Omental fat pad (tissue), 4 donors: ENCODE data around the gene USP25. TPM values are rescaled to one million over a fixed set of nuclear protein-coding genes. Genes with fewer than 3 reads are reported as not detected.

Source experiments
- ATAC-seq: fragments of 150-250 bp; one replicate; pipeline ENCODE4 v1.9.1; 2016; ENCODE audit warnings: mild to moderate bottlenecking, moderate library complexity; ENCODE audit not compliant: low FRiP score
- DNase-seq: peaks from one replicate; pipeline ENCODE4 v3.0.0-alpha.2; 2019; ENCODE audit warnings: low spot score
- total RNA-seq, 4 donors: library from RNA; depleted of rRNA; stranded (reverse); fragments of >200 nt; gene quantifications; one replicate each; pipeline ENCODE4 v1.1.0, GENCODE V29; 2016
- TF ChIP-seq, protein P1 (sequence below), 3 donors: fragments of 450-650 bp; IDR thresholded peaks; one replicate each; pipeline ENCODE4 v1.5.1; 2016 to 2017; ENCODE audit warnings: antibody characterized with exemption in 3 of 3, mild to moderate bottlenecking in 3 of 3, moderate library complexity in 2 of 3

USP25 gene
- total RNA-seq, 4 donors from 2014 or later = 46.5 to 63.8 (median 59.0) TPM

DNA sequence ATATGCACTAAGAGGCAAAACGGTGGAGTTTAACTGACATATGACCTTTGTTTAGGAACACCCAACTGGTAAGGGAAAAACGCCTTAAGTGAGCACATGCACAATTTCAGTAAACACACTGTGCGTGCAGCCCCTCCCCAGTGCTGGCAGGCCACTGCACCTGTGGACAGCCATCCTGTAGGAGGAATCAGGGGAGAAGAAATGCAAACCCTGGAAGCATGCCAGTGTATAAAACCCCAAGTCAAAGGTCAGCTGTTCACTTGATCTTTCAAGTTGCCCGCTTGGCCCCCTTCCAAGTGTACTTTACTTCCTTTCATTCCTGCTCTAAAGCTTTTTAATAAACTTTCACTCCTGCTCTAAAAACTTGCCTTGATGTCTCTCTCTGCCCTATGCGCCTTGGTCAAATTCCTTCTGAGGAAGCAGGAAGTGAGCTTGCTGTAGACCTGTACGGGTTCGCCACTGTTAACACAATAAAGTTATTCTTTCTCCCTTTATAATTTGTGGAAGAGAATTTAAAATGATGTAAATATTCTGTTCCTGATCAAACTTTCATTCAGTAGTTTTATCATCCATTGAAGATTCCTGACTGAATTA lies 31.8 kb downstream of the USP25 start:
- TF ChIP-seq, protein P1, sequence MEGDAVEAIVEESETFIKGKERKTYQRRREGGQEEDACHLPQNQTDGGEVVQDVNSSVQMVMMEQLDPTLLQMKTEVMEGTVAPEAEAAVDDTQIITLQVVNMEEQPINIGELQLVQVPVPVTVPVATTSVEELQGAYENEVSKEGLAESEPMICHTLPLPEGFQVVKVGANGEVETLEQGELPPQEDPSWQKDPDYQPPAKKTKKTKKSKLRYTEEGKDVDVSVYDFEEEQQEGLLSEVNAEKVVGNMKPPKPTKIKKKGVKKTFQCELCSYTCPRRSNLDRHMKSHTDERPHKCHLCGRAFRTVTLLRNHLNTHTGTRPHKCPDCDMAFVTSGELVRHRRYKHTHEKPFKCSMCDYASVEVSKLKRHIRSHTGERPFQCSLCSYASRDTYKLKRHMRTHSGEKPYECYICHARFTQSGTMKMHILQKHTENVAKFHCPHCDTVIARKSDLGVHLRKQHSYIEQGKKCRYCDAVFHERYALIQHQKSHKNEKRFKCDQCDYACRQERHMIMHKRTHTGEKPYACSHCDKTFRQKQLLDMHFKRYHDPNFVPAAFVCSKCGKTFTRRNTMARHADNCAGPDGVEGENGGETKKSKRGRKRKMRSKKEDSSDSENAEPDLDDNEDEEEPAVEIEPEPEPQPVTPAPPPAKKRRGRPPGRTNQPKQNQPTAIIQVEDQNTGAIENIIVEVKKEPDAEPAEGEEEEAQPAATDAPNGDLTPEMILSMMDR (IDR thresholded peaks at IDR 0.05) = no peak
- ATAC-seq (no peak), DNase-seq (no peak)

DNA sequence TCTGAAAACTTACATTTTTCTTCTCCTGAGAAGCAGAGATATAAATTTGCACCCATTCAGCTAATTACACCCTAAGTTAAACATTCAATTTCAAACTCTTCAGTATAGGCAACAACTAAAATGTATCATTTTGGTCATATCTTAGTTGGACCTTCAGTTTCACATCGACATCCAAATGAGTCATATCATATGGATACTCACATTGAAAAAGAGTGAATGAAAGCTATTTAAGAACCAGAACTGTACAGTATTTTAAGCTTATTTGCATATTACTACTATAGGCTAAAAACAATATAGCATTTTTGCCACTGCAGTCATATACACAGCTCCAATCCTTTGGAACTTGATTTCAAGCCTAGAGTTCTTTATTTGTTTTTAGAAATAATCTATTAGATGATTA lies 33.6 kb downstream of the USP25 start:
- no peak for ATAC-seq
- TF ChIP-seq, protein P1 (IDR thresholded peaks at IDR 0.05) = no peak
- no peak for DNase-seq

DNA sequence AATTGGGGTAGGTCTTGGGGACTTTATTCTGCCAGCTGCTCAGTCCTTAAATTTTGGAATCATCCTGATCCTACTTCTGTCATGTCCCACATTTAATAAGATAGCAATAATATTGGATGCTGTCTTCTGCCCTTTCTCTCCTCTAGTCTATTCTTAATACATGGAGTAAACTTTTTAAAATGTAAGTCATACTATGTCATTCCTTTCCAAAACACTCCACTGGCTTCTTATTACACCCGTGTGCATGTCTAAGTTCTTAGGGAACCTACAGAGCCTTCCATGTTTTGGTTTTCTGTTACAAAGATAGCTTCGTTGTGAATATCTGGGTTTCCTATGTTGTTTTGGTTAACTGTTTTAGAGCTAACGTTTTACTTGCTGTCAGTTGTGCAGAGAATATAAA lies 35.1 kb downstream of the USP25 start:
- TF ChIP-seq, protein P1 (IDR thresholded peaks at IDR 0.05) = no peak
- ATAC-seq (no peak), DNase-seq (no peak)

DNA sequence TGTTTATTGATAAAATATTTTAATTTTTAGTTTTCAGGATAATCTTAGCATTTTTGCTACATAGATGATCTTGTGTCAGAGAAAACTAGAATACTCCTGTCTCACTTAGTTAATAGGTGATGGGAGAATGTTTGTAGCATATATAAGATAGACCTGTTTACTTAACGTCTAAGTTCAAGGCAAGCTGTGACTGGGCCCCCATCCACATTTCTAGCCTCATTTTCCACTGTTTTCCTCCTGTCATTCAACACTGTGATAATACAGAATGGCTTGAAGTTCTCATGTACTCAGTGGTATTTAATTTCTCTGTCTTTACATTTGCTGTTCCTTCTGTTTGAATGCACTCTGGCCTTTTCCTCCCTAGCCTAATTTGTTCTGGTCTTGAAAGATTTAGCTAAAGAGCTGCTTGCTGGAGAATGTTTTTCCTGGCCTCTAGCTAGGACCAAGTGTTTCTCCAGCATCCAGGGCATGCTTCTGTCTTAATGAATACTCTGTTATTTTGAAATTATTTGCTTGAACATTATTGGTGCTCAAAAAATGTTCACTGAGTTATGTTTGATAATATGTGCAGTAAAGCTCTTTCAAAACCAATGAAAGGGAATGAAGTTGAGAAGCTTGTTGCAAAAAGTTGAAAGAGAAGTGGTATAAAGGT lies 37.3 kb downstream of the USP25 start:
- DNase-seq (no peak), ATAC-seq (no peak)
- TF ChIP-seq, protein P1 (IDR thresholded peaks at IDR 0.05) = no peak

DNA sequence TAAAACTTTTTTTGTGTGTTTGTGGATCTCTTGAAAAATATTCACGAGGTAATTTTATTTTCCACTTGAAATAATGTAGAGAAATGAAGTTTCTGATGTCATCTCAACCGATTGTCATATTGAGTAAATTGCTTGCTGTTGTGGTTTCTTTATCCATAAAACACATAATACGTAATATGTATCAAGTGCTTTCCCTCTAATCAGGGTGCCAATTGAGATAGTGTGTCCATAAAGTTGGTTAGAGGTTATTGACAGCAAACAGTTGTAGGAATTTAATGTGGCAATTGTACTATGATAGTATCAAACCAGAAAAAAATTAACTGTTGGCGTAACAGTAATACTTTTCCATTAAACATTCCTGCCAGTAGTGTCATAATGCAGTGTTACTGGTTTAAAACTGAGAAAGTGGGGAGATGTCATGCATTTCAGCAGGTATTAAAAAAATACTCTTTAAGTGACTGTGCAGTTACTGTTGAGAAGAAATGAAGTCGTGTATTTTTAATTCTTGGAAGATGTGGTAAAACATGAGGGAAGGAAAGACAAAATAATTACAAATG lies 38.3 kb downstream of the USP25 start:
- DNase-seq (no peak), ATAC-seq (no peak)
- TF ChIP-seq, protein P1 (IDR thresholded peaks at IDR 0.05) = no peak

DNA sequence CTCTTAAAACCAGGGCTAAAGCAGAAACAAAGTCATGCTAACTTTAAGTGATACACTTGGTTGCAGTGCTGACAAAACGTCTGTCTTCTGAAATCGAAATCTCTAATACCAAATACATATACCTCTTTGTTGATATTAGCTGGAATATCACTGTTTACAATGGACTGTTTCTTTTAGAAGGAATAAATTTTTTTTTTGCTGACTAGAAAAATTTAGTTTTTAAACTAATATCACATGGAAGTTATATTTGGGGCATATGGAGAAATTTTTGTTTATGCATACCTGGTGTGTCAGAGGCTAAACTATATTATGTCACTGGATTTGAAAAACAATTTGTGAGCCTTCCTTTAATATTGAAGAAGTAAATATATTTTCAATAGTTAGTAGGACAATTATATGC lies 39.1 kb downstream of the USP25 start:
- TF ChIP-seq, protein P1 (IDR thresholded peaks at IDR 0.05) = no peak
- ATAC-seq (no peak), DNase-seq (no peak)

DNA sequence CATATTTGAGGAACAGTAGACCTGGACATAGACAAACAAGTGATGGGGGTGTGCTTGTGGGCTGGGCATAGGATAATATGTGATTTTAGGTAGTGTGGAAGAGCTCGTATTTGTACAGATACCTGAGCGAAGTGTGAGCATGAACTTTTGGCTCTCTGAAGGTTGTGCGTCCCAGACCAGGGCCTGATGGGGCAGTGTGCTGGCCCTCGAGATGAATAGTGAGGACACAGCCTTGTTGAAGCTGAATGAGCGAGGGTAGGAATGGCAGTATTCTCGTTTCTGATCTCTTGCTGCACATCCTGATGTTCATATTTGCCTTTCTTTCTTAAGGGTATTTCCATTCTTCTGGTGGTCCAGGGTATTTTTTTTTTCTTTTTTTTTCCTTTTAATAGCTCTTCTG lies 41.5 kb downstream of the USP25 start:
- ATAC-seq (no peak), DNase-seq (no peak)
- TF ChIP-seq, protein P1 (IDR thresholded peaks at IDR 0.05) = no peak
